ENCODE measurements around the gene PAFAH1B2. TPM values are rescaled to one million over a fixed set of nuclear protein-coding genes. Genes with fewer than 3 reads are reported as not detected.
A peak's percentile ranks its signal among the peaks of the same experiment; 100 is the strongest.

PAFAH1B2 gene
- total and polyA plus RNA-seq, 2 experiments from 2014 or later: 87.5 to 148 TPM

DNA sequence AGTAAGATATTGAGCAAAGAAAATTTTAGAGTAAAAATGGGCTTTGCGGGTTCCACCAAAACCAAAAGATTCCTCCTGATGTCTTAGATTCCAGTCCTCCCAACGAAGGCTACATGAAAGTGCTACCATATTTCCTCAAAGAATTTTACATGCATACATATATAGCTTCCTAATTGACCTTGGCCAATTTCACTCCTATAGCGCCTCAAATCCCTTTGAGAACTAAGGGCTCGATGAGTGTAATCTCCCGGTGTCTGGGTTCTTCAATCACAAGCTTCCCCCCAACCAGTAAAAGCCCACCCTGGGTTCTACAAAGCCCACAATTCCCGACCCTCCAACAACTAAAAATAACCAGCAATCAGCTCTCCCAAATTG is 47.1 kb upstream of the PAFAH1B2 start:
- no peaks in the 10 kb centered on the region for H3F3A ChIP-seq (replicated peaks; ENCODE audit: low read depth)
- no peaks in the 10 kb centered on the region for H3K9me2 ChIP-seq (ENCODE audit: insufficient read depth)
- peaks cover 33% of the 10 kb centered on the region for H3K4me1 Mint-ChIP-seq
- peak overlapping the region; percentile 95 for H3K4me2 ChIP-seq
- ATAC-seq: no peak
- peak overlapping the region; percentile 80 for H3K27ac Mint-ChIP-seq
- peak overlapping the region; percentile 92 for H3K4me3 ChIP-seq
- no peaks in the 10 kb centered on the region for H3K27me3 ChIP-seq (ENCODE audit: insufficient read depth)
- peak overlapping the region; percentile 92 for H3K4me3 Mint-ChIP-seq
- peaks cover 21% of the 10 kb centered on the region; the same call in 1 of the 2 replicates for H4K20me1 ChIP-seq (replicated peaks; ENCODE audit: insufficient read depth)
- peaks cover 23% of the 10 kb centered on the region for H3K4me1 ChIP-seq (ENCODE audit: insufficient read depth)
- H3K27me3 Mint-ChIP-seq (ENCODE audit: insufficient read depth, low read depth, poor library complexity): peaks cover 13% of the 10 kb centered on the region
- TF ChIP-seq, protein P1, sequence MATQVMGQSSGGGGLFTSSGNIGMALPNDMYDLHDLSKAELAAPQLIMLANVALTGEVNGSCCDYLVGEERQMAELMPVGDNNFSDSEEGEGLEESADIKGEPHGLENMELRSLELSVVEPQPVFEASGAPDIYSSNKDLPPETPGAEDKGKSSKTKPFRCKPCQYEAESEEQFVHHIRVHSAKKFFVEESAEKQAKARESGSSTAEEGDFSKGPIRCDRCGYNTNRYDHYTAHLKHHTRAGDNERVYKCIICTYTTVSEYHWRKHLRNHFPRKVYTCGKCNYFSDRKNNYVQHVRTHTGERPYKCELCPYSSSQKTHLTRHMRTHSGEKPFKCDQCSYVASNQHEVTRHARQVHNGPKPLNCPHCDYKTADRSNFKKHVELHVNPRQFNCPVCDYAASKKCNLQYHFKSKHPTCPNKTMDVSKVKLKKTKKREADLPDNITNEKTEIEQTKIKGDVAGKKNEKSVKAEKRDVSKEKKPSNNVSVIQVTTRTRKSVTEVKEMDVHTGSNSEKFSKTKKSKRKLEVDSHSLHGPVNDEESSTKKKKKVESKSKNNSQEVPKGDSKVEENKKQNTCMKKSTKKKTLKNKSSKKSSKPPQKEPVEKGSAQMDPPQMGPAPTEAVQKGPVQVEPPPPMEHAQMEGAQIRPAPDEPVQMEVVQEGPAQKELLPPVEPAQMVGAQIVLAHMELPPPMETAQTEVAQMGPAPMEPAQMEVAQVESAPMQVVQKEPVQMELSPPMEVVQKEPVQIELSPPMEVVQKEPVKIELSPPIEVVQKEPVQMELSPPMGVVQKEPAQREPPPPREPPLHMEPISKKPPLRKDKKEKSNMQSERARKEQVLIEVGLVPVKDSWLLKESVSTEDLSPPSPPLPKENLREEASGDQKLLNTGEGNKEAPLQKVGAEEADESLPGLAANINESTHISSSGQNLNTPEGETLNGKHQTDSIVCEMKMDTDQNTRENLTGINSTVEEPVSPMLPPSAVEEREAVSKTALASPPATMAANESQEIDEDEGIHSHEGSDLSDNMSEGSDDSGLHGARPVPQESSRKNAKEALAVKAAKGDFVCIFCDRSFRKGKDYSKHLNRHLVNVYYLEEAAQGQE (IDR thresholded peaks at IDR 0.05; ENCODE audit: unreplicated experiment): no peak
- no peak for TF ChIP-seq ETS1 (IDR thresholded peaks at IDR 0.05)
- TF ChIP-seq NANOG (IDR thresholded peaks at IDR 0.05; ENCODE audit: borderline replicate concordance): no peak
- no peak for TF ChIP-seq STAT1 (IDR thresholded peaks at IDR 0.05; ENCODE audit: unreplicated experiment)
- no peak for TF ChIP-seq JUNB (IDR thresholded peaks at IDR 0.05; ENCODE audit: unreplicated experiment)
- no peak for TF ChIP-seq ZNF114 (CRISPR knock-in tag; IDR thresholded peaks at IDR 0.05)
- TF ChIP-seq EZH2 (IDR thresholded peaks at IDR 0.05; ENCODE audit: low read depth, unreplicated experiment): no peak
- no peaks in the 10 kb centered on the region; the same call in 1 of the 3 replicates for H3K9me3 Mint-ChIP-seq
- H3K27ac ChIP-seq (ENCODE audit: low read depth): no peak overlapping the region
- no peak overlapping the region for H2AFZ ChIP-seq
- peaks cover 8% of the 10 kb centered on the region for H3K36me3 Mint-ChIP-seq (ENCODE audit: low read depth)
- H3K79me2 ChIP-seq (replicated peaks; ENCODE audit: insufficient read depth): peaks cover 58% of the 10 kb centered on the region
- H3K36me3 ChIP-seq (ENCODE audit: insufficient read depth): no peaks in the 10 kb centered on the region
- DNase-seq (ENCODE audit: low spot score): no peak

DNA sequence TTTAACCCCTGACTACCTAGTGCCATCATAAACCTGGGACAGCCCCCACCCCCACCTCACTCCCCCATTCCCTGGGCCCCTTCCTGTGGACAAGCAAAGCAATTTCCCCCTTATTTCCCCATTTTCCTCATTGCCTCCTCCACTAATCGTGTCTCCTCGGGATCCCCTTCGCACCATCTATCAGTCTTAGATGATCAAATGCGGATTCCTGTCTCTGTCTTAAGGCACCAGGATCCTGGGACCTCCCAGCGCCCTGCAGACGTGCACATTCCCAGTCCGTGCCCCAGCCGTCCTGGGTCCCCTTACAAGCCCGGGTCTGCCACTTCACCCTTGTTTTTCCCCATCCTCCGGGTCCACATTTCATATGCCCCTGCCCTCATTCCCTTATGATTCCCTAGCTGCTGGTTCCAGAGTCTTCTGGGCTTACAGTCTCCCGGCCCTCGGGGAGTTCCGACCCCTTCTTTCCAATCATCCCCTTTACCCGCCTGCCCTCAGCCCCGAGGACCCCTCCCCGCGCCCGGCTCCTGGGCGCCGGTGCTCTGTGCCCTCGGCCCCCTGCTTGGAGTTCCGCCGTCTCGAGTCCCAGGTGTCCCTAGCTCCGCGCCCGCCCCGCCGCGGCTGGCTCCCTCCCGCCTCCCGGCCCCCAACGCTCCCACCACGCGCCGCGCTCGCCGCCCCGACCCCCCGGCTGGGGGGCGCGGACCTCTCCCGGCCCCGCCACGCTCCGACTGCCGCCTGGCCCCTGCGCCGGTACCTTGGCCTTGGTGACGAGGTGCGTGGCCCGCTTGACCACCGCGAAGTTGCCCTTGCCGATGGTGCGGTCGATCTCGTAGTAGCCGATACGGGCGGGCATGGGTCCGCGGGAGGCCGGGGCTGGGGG is 46.5 kb upstream of the PAFAH1B2 start:
- Mint-ChIP-seq H3K4me1 (peaks cover 33% of the 10 kb centered on the region), H3K27ac (peak overlapping the region; percentile 92), H3K9me3 (no peaks in the 10 kb centered on the region; the same call in 2 of the 3 replicates), H3K4me3 (peak overlapping the region; percentile 92), H3K36me3 (ENCODE audit: low read depth) (peaks cover 2% of the 10 kb centered on the region; the same call in 2 of the 3 replicates), H3K27me3 (ENCODE audit: insufficient read depth, low read depth, poor library complexity) (peaks cover 12% of the 10 kb centered on the region)
- Histone ChIP-seq H4K20me1 (replicated peaks; ENCODE audit: insufficient read depth) (peaks cover 16% of the 10 kb centered on the region; the same call in 1 of the 2 replicates), H3K36me3 (ENCODE audit: insufficient read depth) (no peaks in the 10 kb centered on the region), H3K9me2 (ENCODE audit: insufficient read depth) (no peaks in the 10 kb centered on the region), H3K4me2 (peak overlapping the region; percentile 95), H3K27ac (ENCODE audit: low read depth) (peak overlapping the region; percentile 67; the same call in 1 of the 2 replicates), H3K4me1 (ENCODE audit: insufficient read depth) (peaks cover 23% of the 10 kb centered on the region), H3F3A (replicated peaks; ENCODE audit: low read depth) (no peaks in the 10 kb centered on the region), H2AFZ (no peak overlapping the region), H3K4me3 (peak overlapping the region; percentile 92), H3K79me2 (replicated peaks; ENCODE audit: insufficient read depth) (peaks cover 52% of the 10 kb centered on the region), H3K27me3 (ENCODE audit: insufficient read depth) (no peaks in the 10 kb centered on the region)
- ATAC-seq (peak; percentile 55), DNase-seq (ENCODE audit: low spot score) (peak; percentile 68)
- no peak for TF ChIP-seq NANOG (IDR thresholded peaks at IDR 0.05; ENCODE audit: borderline replicate concordance)
- no peak for TF ChIP-seq STAT1 (IDR thresholded peaks at IDR 0.05; ENCODE audit: unreplicated experiment)
- TF ChIP-seq, protein P1 (IDR thresholded peaks at IDR 0.05; ENCODE audit: unreplicated experiment): no peak
- 0 out of 2 replicates have a peak, but pooled peaks have one; percentile 3 for TF ChIP-seq POLR2AphosphoS5 (IDR thresholded peaks at IDR 0.05; ENCODE audit: low read depth)

All from GM23338 (cell line).